ENCODE results near the gene SLAMF1.

The SLAMF1 gene

DNA sequence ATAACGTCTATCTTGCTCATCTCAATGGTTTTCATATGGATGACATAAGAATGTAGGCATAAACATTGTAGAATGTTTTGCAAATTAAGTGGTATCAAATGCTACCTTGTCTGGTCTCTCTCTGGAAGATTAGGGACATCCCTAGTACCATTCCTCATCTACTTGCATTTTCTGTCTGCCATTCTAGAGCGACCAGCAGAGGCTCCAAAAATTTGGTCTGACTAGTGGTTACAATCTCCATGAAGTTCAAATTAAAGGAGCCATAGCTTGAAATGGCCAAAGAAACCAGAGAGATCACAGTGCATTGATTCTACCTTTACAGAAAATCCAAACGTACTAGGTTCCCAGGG, 68.7 kb downstream of the SLAMF1 start:
- Histone ChIP-seq H3K36me3 (no peaks in the 10 kb centered on the region), H3K9me3 (ENCODE audit: severe bottlenecking) (no peaks in the 10 kb centered on the region), H3K27me3 (ENCODE audit: insufficient read depth, low read depth, severe bottlenecking) (peaks cover 75% of the 10 kb centered on the region), H3K4me3 (ENCODE audit: low read depth, low read length) (no peak overlapping the region), H3K27ac (no peak overlapping the region)
- DNase-seq, result no peak
- no peak for TF ChIP-seq CTCF (IDR thresholded peaks at IDR 0.05; ENCODE audit: low read depth, low read length)

DNA sequence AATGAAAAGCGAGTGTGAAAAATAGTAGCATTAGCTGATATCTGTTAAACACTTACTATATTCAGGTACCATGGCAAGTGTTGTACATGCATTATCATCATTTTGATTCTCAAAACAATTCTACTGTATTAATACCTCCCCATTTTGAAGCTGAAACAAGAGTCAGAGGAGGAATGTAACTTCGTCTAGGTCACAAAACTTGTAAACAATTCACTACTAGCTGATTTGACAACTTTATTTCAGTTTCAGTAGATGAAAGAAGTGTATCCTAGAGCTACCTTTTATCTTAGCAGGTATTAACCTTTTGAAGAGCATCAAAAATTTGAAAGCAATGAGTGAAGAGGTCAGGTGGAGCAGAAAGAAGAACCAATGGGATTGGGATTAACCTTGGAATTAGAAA, 69.2 kb downstream of the SLAMF1 start:
- no peak overlapping the region for H3K4me3 ChIP-seq (ENCODE audit: low read depth, low read length)
- no peak for TF ChIP-seq CTCF (IDR thresholded peaks at IDR 0.05; ENCODE audit: low read depth, low read length)

DNA sequence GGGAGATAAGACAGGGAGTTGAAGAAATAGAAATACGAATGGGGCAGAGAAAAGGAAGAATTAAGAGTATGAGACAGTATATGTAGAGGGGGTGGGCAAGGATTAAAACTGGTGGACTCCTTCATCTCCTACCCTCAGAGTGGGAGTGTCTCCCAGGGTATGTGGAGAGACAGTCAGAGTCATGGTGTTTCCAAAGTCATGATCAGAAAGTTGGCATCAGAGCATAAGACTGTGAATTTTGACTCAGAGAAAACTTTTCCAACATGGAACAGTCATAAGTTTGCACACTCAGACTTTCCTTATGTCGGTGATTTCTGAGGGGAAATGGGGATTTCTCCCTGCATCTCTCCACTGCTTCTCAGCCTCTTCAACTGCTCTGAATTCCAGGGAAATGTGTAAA, 70.0 kb downstream of the SLAMF1 start:
- TF ChIP-seq CTCF (IDR thresholded peaks at IDR 0.05; ENCODE audit: low read depth, low read length), result no peak
- no peak for DNase-seq
- no peak overlapping the region for H3K4me3 ChIP-seq (ENCODE audit: low read depth, low read length)

More for the DNA sequence above, 69.2 kb downstream of the SLAMF1 start:
- no peak for DNase-seq
- no peaks in the 10 kb centered on the region for H3K36me3 ChIP-seq
- no peaks in the 10 kb centered on the region for H3K9me3 ChIP-seq (ENCODE audit: severe bottlenecking)
- H3K27me3 ChIP-seq (ENCODE audit: insufficient read depth, low read depth, severe bottlenecking), result peaks cover 80% of the 10 kb centered on the region
- H3K27ac ChIP-seq, result no peak overlapping the region

GRCh38 chr1:160576390-160576789, 70.5 kb downstream of the SLAMF1 start:
- no peak overlapping the region for H3K4me3 ChIP-seq (ENCODE audit: low read depth, low read length)
- no peak for TF ChIP-seq CTCF (IDR thresholded peaks at IDR 0.05; ENCODE audit: low read depth, low read length)
- H3K36me3 ChIP-seq, result no peaks in the 10 kb centered on the region
- DNase-seq, result no peak
- no peak overlapping the region for H3K27ac ChIP-seq
- H3K9me3 ChIP-seq (ENCODE audit: severe bottlenecking), result no peaks in the 10 kb centered on the region
- H3K27me3 ChIP-seq (ENCODE audit: insufficient read depth, low read depth, severe bottlenecking), result peaks cover 87% of the 10 kb centered on the region

More for the DNA sequence above, 70.0 kb downstream of the SLAMF1 start:
- Histone ChIP-seq H3K27ac (no peak overlapping the region), H3K36me3 (no peaks in the 10 kb centered on the region), H3K27me3 (ENCODE audit: insufficient read depth, low read depth, severe bottlenecking) (peaks cover 86% of the 10 kb centered on the region), H3K9me3 (ENCODE audit: severe bottlenecking) (no peaks in the 10 kb centered on the region)

DNA sequence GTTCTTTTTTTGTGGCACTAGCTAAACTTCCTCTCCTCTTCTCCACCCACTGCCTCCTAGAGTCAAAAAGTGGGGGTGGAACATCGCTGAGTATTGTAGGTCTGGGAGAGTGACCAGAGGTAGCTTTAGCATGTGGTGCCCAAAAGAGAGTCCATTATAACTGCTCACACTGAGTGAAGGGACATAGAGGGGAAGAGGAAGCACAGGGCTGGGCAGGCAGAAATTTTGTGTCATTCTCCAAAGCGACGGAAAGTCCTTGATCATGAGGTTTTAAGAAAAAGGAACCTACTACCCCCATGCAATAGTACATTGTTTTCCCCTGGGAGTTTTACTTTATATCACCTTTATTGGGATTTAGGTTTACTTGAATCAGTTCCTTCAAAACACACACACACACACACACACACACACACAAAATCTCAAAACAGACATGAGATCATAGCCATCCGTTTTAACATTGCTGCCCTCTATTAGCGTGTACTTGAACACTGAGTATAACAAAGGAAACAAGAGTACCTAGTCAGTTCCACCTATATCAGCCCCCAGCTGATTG, 71.7 kb downstream of the SLAMF1 start:
- Histone ChIP-seq H3K4me3 (ENCODE audit: low read depth, low read length) (no peak overlapping the region), H3K9me3 (ENCODE audit: severe bottlenecking) (no peaks in the 10 kb centered on the region), H3K27ac (no peak overlapping the region), H3K27me3 (ENCODE audit: insufficient read depth, low read depth, severe bottlenecking) (peaks cover 87% of the 10 kb centered on the region), H3K36me3 (no peaks in the 10 kb centered on the region)
- no peak for TF ChIP-seq CTCF (IDR thresholded peaks at IDR 0.05; ENCODE audit: low read depth, low read length)
- DNase-seq, result no peak

DNA sequence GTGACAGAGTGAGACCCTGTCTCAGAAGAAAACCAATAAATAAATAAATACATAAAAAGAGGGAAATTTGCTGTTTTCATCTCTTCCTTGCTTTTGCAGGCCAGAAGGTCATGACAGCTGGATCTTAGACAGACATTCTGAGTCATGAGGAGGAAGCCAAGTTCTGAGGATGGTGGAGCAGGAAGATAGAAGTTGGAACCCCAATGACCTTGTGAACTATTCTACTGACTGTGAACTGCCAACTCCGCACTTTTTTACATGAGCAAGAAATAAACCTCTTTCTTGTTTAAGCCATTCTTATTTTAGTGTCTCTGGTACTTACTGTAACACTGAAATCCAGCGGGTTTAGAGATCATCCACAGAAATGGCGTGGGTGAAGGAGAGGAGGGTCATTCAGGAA, 76.0 kb downstream of the SLAMF1 start:
- Histone ChIP-seq H3K4me3 (ENCODE audit: low read depth, low read length) (no peak overlapping the region), H3K27ac (no peak overlapping the region), H3K27me3 (ENCODE audit: insufficient read depth, low read depth, severe bottlenecking) (peaks cover 96% of the 10 kb centered on the region), H3K36me3 (no peaks in the 10 kb centered on the region), H3K9me3 (ENCODE audit: severe bottlenecking) (no peaks in the 10 kb centered on the region)
- TF ChIP-seq CTCF (IDR thresholded peaks at IDR 0.05; ENCODE audit: low read depth, low read length), result no peak
- no peak for DNase-seq
